ENCODE data around the gene IPP.
A peak's percentile ranks its signal among the peaks of the same experiment; 100 is the strongest.
"Not testable (repeated sequence)": the region's sequence is repeated elsewhere in the genome, so short reads cannot be mapped to it uniquely, and the experiment has no call there.

The IPP gene

GRCh38 chr1:45739137-45739536, 11.3 kb downstream of the IPP start:
- no peak for DNase-seq

- no peak for DNase-seq
These were observed 19.6 kb downstream of the IPP start for GRCh38 chr1:45730780-45731319.

GRCh38 chr1:45730075-45730779, 20.2 kb downstream of the IPP start:
- peak; percentile 74 to 79 for DNase-seq

- DNase-seq = not testable (repeated sequence)
These were observed 24.4 kb downstream of the IPP start for GRCh38 chr1:45726007-45726406.

DNA sequence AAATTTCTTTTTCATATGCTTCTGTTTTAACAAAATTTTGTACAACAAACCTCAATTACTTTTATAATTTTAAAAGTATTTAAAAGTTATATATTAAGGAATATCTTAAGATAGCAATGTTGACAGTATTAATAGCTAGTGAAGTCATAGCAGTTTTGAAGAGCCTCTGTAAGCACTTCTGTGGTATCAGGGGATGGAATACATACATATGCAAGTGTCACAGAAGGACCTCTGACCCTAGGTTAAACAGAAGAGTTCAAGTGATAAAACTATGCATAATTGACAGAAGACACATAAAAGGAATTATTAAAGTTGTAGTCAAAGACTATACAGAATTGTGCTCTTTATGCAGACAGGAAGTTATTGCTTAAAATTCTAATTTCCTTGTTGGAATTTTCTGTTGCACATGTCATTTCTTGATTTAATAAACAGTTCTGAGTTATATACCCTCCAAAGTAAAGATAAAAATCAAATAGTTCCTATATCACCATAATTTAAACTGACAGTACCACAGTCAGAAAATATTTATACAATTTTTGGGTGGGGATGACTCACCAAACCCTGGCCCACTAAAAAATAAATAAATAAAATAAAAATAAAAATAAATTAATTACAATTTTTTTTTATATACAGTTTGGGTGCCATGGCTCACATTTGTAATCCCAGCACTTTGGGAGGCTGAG, 27.1 kb downstream of the IPP start:
- DNase-seq = no peak

DNA sequence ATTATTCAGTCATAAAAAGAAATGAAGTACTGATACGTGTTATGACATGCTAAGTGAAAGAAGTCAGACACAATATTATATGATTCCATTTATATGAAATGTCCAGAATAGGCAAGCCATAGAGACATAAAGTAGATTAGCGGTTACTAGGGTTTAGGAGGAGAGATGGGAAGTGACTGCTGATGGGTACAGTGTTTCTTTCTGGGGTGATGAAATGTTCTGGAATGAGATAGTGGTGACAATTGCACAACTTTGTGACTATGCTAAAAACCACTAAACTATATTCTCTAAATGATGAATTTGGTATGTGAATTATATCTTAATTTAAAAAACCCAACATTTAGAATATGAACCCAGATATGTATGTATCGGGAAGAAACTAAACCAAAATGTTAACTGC, 27.6 kb downstream of the IPP start:
- no peak for DNase-seq

DNA sequence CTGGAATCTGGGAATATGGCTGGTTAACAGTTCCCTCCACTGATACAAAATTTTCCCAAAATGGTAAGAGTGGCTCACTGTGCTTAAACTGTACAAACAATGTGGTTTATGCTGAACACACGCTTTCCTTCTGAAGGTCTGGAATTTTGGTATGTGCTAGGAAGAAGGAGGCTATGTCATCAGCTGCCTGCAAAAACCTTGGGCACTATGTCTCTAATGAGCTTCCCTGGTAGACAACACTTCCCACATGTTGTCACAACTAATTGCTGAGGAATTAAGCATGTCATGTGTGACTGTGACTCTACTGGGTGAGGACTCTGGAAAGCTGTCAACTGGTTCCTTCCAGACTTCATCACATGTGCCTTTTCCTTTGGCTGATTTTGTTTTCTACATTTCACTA, 29.2 kb downstream of the IPP start:
- no peak for DNase-seq

GRCh38 chr1:45718289-45718688, 32.2 kb downstream of the IPP start:
- DNase-seq = no peak

DNA sequence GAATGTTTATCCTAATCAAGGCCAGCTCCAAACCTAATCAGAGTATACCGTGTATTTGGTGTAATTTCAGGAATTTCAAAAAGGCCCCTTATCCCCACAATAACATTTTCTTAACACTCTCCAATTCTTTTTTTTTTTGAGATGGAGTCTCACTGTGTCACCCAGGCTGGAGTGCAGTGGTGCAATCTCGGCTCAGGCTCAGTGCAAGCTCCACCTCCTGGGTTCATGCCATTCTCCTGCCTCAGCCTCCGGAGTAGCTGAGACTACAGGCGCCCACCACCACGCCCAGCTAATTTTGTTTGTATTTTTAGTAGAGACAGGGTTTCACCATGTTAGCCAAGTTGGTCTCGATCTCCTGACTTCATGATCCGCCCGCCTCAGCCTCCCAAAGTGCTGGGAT, 33.1 kb downstream of the IPP start:
- not testable (repeated sequence) for DNase-seq

DNA sequence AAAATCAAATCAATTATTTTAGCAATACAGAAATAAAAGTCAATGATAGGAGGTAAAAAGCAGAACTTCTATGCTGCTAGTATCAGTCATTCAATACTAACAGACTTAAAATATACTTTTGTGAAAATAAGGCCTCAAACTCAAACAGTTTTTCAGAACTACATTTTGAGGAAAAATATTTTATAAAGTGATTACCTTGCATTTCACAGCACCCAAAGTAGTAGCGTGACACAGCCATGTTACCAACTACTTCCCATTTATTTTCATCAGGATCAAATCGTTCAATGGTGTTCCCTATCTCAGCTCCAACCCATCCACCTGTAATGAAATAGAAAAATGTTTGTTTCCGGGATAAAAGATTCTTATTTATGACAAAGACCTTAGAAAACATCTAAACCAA, 33.8 kb downstream of the IPP start:
- no peak for DNase-seq

DNA sequence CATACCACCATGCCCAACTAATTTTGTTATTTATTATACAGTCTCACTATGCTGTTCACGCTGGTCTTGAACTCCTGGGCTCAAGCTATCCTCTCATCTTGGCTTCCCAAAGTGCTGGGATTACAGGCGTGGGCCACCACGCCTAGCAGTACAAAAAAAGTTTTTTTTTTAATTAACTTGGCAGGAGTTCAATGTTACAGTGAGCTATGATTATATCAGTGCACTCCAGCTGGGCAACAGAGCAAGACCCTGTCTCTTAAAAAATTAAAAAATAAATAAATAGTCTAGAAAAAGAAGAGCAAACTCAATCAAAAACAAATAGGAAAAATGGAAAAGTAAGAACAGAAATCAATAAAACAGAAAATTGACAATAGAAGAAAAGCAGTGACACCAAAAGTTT, 36.7 kb downstream of the IPP start:
- no peak for DNase-seq

DNA sequence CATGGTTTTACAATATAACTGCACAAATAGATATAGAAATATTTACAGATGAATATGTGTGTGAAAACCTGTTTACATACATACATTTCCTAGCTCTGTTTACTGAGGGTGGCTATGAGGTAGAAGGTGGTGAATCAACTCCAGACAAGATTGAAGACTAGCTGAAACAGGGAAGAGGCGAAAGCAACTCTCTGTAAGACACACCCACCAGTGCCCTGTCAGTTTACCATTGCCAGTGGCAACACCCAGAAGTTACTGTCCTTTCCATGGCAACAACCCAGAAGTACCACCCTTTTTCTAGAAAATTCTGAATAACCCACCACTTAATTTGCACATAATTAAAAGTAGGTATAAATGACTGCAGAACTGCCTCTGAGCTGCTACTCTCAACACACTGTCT, 45.8 kb downstream of the IPP start:
- no peak for DNase-seq

DNA sequence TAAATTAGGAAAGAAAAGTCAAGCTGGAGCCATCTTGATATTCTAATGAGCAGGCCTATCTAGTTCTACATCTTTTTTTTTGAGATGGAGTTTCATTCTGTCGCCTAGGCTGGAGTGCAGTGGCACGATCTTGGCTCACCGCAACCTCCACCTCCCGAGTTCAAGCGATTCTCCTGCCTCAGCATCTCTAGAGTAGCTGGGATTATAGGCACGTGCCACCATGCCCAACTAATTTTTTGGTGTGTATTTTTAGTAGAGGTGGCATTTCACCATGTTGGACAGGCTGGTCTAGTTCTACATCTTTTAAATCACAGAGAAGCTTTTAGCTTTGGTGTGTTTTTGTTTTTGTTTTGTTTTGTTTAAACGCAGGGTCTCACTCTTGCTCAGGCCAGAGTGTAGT, 55.6 kb downstream of the IPP start:
- DNase-seq = no peak

DNA sequence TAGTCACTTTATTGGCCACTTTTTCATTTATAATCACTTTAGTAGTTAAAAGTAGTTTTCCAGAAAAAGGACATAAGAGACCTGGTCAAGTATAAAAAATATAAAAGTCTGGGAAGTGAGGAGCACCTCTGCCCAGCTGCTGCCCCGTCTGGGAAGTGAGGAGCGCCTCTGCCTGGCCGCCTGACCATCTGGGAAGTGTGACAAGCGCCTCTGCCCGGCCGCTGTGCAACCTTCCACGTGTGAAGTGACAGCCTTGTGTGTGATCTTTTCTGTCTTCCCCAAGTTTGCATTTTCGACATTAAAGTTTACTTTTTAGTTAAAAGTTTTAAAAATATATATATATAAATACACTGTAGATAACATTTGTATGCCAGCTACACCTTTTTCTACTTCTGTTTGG, 56.6 kb downstream of the IPP start:
- not testable (repeated sequence) for DNase-seq

DNA sequence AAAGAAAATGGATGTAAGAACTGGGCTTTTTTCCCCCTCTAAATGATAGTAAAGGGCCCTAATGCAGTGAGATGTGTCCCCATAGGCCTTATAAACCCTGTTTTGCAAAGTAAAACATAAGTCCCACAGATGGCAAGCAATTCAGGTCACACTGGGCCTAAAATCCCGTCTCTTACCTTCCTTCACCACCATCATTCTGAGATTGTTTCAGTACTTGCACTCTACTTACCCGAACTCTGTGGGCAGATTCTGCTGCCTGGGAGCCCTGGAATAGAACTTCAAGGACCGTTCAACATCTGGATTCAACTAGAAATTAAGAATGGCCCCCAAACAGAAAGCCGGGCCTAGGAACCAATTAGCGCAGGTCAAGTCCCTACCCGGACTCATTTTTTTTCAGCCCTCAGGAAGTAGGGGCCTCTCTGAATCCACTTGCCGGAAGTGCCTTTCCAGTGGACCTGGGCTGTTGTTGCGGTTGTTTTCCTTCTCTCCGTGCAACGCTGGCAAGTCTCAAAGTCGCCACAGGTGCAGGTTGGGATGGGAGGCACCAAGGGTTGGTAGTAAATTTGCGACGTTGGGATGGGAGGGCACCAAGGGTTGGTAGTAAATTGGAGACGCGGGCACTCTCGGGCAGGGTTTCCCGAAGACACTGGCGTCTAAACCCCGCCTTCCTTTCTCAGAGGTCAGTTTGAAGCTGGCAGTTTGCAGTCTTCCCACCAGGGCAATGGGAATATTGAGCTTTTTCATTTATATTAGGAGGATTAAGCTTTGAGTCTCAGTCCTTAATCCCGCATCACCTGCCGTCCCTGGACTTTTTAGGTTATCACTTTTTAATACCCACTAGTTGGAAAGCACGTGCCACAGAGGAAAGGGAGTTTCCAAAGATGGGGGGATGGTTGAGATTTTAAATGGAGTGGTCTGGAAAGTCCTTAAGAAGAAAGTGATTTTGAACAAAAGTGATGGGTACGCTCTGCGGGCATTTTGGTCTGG, 62.4 kb downstream of the IPP start, which contains the start of gene TMEM69:
TSS of gene TMEM69 (plus strand) at position 428 of the 987 bp plus-strand sequence. CDS start 2,888 bp downstream, outside the sequence.
- peak; percentile 94 to 96 for DNase-seq

DNA sequence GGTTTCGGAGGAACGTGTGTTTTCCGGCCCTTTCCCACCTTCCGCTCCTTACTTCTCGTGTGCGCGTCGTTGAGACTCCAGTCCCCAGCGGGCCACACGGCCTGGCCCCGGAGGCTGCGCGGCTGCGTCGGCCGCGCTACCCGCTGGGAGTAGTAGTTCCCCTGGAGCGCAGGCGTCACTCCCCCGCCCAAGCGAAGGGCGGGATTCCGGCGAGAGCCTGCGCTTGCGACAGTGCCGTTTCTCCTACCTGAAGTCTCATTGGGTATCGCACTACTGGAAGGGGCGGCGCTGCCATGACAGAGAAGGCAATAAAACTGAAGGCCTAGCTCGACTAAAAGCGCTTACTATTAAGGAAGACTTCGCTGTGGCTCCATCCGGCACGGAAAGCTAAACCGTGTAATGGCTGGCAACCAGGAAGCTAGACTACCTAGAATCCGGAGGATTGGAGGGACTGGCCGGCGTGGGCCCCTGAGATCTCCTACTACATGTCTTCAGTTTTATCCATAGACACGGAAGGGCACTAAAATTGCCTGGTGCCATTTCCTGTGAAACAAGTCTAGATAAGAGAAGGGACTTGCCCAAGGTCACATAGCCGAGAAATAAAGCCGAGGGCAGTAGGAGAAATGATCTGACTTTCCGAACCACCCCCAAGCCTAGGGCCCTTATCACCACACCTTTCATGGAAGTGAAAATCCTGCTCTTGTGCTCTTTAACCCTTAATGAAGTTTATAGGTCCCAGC, 63.3 kb downstream of the IPP start:
- DNase-seq = peak; percentile 99 to 100

DNA sequence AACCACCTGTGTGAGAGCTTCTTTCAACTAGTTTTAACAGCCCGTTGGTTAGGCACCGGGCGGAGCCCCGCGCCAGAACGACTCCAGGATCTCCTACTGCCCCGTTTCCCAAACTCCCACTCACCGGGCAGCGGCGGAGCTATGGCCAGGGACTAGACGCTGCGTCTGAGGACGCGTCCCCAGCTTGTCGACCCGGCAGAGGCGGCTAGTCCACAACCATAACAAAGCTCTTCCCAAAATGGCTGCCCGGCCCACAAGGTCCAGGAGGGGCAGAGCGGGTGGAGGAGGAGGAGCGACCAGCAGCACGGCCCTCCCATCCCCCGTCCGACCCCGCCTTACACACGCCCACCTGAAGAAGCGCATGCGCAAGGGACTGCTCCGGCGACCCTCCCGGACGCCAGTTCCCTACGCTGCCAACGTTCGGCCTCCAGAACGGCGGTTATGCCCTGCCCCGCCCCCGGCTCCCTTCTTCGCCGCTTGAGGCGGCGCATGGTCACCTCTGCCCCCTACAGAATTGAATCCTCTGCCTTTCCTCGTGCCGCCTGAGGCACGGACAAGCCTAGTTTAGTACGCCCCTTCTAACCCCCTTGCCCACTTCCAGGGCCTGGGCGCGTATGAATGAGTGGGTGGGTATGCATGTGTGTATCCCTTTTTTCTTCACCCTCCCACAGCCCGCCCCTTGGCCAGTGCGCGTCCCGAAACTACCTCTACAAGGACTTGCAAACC, 64.0 kb downstream of the IPP start, which contains the start of gene GPBP1L1:
TSS of gene GPBP1L1 (minus strand) at position 246 of the 726 bp plus-strand sequence. CDS start 27,446 bp downstream, outside the sequence.
- DNase-seq = peak; percentile 96 to 99

DNA sequence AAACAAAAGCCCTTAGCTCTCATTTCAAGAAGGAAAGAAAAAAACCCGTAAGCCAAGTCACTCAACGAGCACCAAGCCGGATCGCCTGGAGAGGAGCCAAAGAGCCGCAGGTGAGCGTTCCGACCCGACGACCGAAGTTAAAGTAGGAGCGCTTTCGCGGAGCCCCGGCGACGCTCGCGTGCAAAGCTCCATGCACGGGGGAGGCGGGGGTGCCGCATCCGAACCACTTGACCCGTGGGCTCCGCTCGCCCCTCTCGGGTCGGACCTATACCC, 64.5 kb downstream of the IPP start:
- DNase-seq = peak; percentile 65 to 81

DNA sequence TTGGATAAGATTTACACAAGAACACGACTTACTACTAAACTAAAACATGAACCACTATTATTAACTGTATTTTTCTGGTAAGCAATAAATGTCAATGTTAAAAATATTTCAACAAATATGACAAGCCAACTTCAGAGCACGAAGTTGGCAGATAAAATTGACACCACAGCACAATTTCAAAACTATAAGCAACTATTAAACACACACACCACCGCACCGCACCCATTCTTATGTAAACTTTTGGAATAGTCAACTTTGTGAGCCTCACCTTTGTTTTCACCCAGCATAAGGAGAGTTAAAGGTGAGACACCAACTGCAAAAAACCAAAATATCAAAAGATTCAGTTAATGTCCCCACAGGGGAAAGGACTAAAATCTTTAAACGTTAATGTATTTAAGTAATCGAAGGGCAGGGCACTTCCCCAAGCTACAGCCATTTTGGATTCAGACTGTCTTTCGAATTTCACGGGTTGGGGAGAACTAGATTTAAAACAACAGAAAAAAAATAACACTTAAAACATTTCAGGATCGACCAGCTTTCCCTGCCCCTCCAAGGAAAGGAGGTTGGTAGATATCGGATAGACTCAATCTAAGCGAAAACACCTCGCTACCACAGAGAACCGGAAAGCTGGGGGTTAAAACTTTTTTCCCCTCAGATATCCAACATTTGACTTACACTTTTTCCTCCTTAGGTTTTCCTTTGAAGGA, 65.0 kb downstream of the IPP start:
- peak; percentile 58 to 61 for DNase-seq

- no peak for DNase-seq
These were observed 66.1 kb downstream of the IPP start for GRCh38 chr1:45684402-45684801.

- DNase-seq = no peak
These were observed 67.5 kb downstream of the IPP start for GRCh38 chr1:45682942-45683341.
